Astrocyte (in vitro differentiated cells and primary cell): ENCODE results near the gene NSUN6.

Source experiments
- CTCF ChIP-seq: IDR thresholded peaks from 2 replicates; pipeline ENCODE4 v1.5.1; 2011; ENCODE audit warnings: low read depth, mild to moderate bottlenecking, inconsistent platforms, low read length, moderate library complexity; ENCODE audit not compliant: insufficient read depth
- EZH2 ChIP-seq: IDR thresholded peaks from 2 replicates; pipeline ENCODE4 v1.6.1; 2012; ENCODE audit warnings: mild to moderate bottlenecking, low read length, inconsistent platforms; ENCODE audit not compliant: insufficient read depth

GRCh38 chr10:18668026-18668425, 16.6 kb upstream of the NSUN6 start:
- TF ChIP-seq CTCF (no peak), EZH2 (no peak)
